Measurements from ENCODE around the gene CCDC80. TPM values are rescaled to one million over a fixed set of nuclear protein-coding genes. Genes with fewer than 3 reads are reported as not detected.

The CCDC80 gene
- total and polyA plus RNA-seq, 2 experiments from 2014 or later = 26.4 to 27.7 TPM

- Histone ChIP-seq H3K36me3 (no peaks in the 10 kb centered on the region), H3K27me3 (no peaks in the 10 kb centered on the region), H3K9me3 (ENCODE audit: low read depth) (no peaks in the 10 kb centered on the region), H3K27ac (no peak overlapping the region), H3K4me1 (ENCODE audit: low read depth) (peaks cover 8% of the 10 kb centered on the region), H3K4me3 (no peak overlapping the region)
- DNase-seq (ENCODE audit: low read depth in 1 of 2, low spot score in 1 of 2) = peak in 1 of 2 donors; percentile 96
- TF ChIP-seq CTCF (IDR thresholded peaks at IDR 0.05; ENCODE audit: low read depth, low read length) = no peak
These were observed 36.4 kb downstream of the CCDC80 start for GRCh38 chr3:112604536-112604935.

- no peaks in the 10 kb centered on the region for H3K36me3 ChIP-seq
- no peak overlapping the region for H3K27ac ChIP-seq
- no peaks in the 10 kb centered on the region for H3K4me1 ChIP-seq (ENCODE audit: low read depth)
- no peaks in the 10 kb centered on the region for H3K27me3 ChIP-seq
- TF ChIP-seq CTCF (IDR thresholded peaks at IDR 0.05; ENCODE audit: low read depth, low read length) = no peak
- no peak for DNase-seq (ENCODE audit: low read depth in 1 of 2, low spot score in 1 of 2)
- no peaks in the 10 kb centered on the region for H3K9me3 ChIP-seq (ENCODE audit: low read depth)
- no peak overlapping the region for H3K4me3 ChIP-seq
These were observed 38.6 kb downstream of the CCDC80 start for GRCh38 chr3:112602217-112602838.

GRCh38 chr3:112598731-112599130 is 42.2 kb downstream of the CCDC80 start:
- no peak overlapping the region for H3K4me3 ChIP-seq
- TF ChIP-seq CTCF (IDR thresholded peaks at IDR 0.05; ENCODE audit: low read depth, low read length) = no peak
- no peaks in the 10 kb centered on the region for H3K27me3 ChIP-seq
- no peaks in the 10 kb centered on the region for H3K9me3 ChIP-seq (ENCODE audit: low read depth)
- peaks cover 8% of the 10 kb centered on the region for H3K4me1 ChIP-seq (ENCODE audit: low read depth)
- H3K36me3 ChIP-seq = no peaks in the 10 kb centered on the region
- H3K27ac ChIP-seq = no peak overlapping the region
- no peak for DNase-seq (ENCODE audit: low read depth in 1 of 2, low spot score in 1 of 2)

GRCh38 chr3:112597945-112598344 is 43.0 kb downstream of the CCDC80 start:
- no peaks in the 10 kb centered on the region for H3K27me3 ChIP-seq
- DNase-seq (ENCODE audit: low read depth in 1 of 2, low spot score in 1 of 2) = no peak
- no peak for TF ChIP-seq CTCF (IDR thresholded peaks at IDR 0.05; ENCODE audit: low read depth, low read length)
- H3K36me3 ChIP-seq = no peaks in the 10 kb centered on the region
- H3K27ac ChIP-seq = no peak overlapping the region
- H3K4me1 ChIP-seq (ENCODE audit: low read depth) = peaks cover 8% of the 10 kb centered on the region
- no peaks in the 10 kb centered on the region for H3K9me3 ChIP-seq (ENCODE audit: low read depth)
- H3K4me3 ChIP-seq = no peak overlapping the region

GRCh38 chr3:112594856-112595255 is 46.1 kb downstream of the CCDC80 start:
- peak in 1 of 2 donors; percentile 17 for DNase-seq (ENCODE audit: low read depth in 1 of 2, low spot score in 1 of 2)
- TF ChIP-seq CTCF (IDR thresholded peaks at IDR 0.05; ENCODE audit: low read depth, low read length) = no peak
- no peaks in the 10 kb centered on the region for H3K9me3 ChIP-seq (ENCODE audit: low read depth)
- no peak overlapping the region for H3K27ac ChIP-seq
- H3K27me3 ChIP-seq = no peaks in the 10 kb centered on the region
- H3K4me1 ChIP-seq (ENCODE audit: low read depth) = peaks cover 8% of the 10 kb centered on the region
- H3K4me3 ChIP-seq = no peak overlapping the region
- no peaks in the 10 kb centered on the region for H3K36me3 ChIP-seq

Data from cardiac muscle cell (in vitro differentiated cells and primary cell).